Measurements from ENCODE around the gene CTNNA2. TPM values are rescaled to one million over a fixed set of nuclear protein-coding genes. Genes with fewer than 3 reads are reported as not detected.

Gene CTNNA2
- total RNA-seq, 1 donor from 2014 or later: 15.0 TPM

GRCh38 chr2:80340022-80340421, 827.2 kb downstream of the CTNNA2 start:
- no peaks in the 10 kb centered on the region for H3K4me1 Mint-ChIP-seq (ENCODE audit: unreplicated experiment)
- no peak for DNase-seq (ENCODE audit: extremely low spot score, unreplicated experiment)
- no peaks in the 10 kb centered on the region for H3K36me3 Mint-ChIP-seq
- no peak overlapping the region for H3K4me3 Mint-ChIP-seq
- no peak overlapping the region for H3K27ac Mint-ChIP-seq
- H3K27me3 Mint-ChIP-seq: peaks cover 2% of the 10 kb centered on the region
- no peak for TF ChIP-seq CTCF (conservative IDR thresholded peaks at IDR 0.05)
- no peaks in the 10 kb centered on the region for H3K9me3 Mint-ChIP-seq

- Mint-ChIP-seq H3K9me3 (no peaks in the 10 kb centered on the region), H3K27me3 (peaks cover 4% of the 10 kb centered on the region), H3K27ac (no peak overlapping the region), H3K4me1 (ENCODE audit: unreplicated experiment) (no peaks in the 10 kb centered on the region), H3K4me3 (no peak overlapping the region), H3K36me3 (no peaks in the 10 kb centered on the region)
- TF ChIP-seq CTCF (conservative IDR thresholded peaks at IDR 0.05): no peak
- DNase-seq (ENCODE audit: extremely low spot score, unreplicated experiment): no peak
These were observed 835.2 kb downstream of the CTNNA2 start for GRCh38 chr2:80348078-80348477.

- no peaks in the 10 kb centered on the region for H3K9me3 Mint-ChIP-seq
- H3K4me1 Mint-ChIP-seq (ENCODE audit: unreplicated experiment): no peaks in the 10 kb centered on the region
- H3K36me3 Mint-ChIP-seq: no peaks in the 10 kb centered on the region
- H3K27me3 Mint-ChIP-seq: peaks cover 6% of the 10 kb centered on the region
- DNase-seq (ENCODE audit: extremely low spot score, unreplicated experiment): no peak
- no peak overlapping the region for H3K4me3 Mint-ChIP-seq
- H3K27ac Mint-ChIP-seq: no peak overlapping the region
- no peak for TF ChIP-seq CTCF (conservative IDR thresholded peaks at IDR 0.05)
These were observed 836.1 kb downstream of the CTNNA2 start for GRCh38 chr2:80348953-80349352.

GRCh38 chr2:80351231-80351630, 838.4 kb downstream of the CTNNA2 start:
- no peaks in the 10 kb centered on the region for H3K36me3 Mint-ChIP-seq
- no peak overlapping the region for H3K4me3 Mint-ChIP-seq
- DNase-seq (ENCODE audit: extremely low spot score, unreplicated experiment): no peak

GRCh38 chr2:80354858-80355257, 842.0 kb downstream of the CTNNA2 start:
- H3K27ac Mint-ChIP-seq: no peak overlapping the region
- TF ChIP-seq CTCF (conservative IDR thresholded peaks at IDR 0.05): no peak

More at GRCh38 chr2:80351231-80351630, 838.4 kb downstream of the CTNNA2 start:
- no peak for TF ChIP-seq CTCF (conservative IDR thresholded peaks at IDR 0.05)
- H3K27ac Mint-ChIP-seq: no peak overlapping the region
- H3K4me1 Mint-ChIP-seq (ENCODE audit: unreplicated experiment): no peaks in the 10 kb centered on the region
- peaks cover 11% of the 10 kb centered on the region for H3K27me3 Mint-ChIP-seq
- H3K9me3 Mint-ChIP-seq: no peaks in the 10 kb centered on the region

GRCh38 chr2:80361904-80362303, 849.1 kb downstream of the CTNNA2 start:
- Mint-ChIP-seq H3K27me3 (peaks cover 11% of the 10 kb centered on the region), H3K27ac (no peak overlapping the region), H3K36me3 (no peaks in the 10 kb centered on the region), H3K9me3 (peaks cover 4% of the 10 kb centered on the region), H3K4me3 (no peak overlapping the region), H3K4me1 (ENCODE audit: unreplicated experiment) (peaks cover 13% of the 10 kb centered on the region)
- no peak for DNase-seq (ENCODE audit: extremely low spot score, unreplicated experiment)
- no peak for TF ChIP-seq CTCF (conservative IDR thresholded peaks at IDR 0.05)

More at GRCh38 chr2:80354858-80355257, 842.0 kb downstream of the CTNNA2 start:
- peaks cover 6% of the 10 kb centered on the region for H3K27me3 Mint-ChIP-seq
- no peaks in the 10 kb centered on the region for H3K4me1 Mint-ChIP-seq (ENCODE audit: unreplicated experiment)
- no peak overlapping the region for H3K4me3 Mint-ChIP-seq
- H3K9me3 Mint-ChIP-seq: peaks cover 4% of the 10 kb centered on the region
- H3K36me3 Mint-ChIP-seq: no peaks in the 10 kb centered on the region
- DNase-seq (ENCODE audit: extremely low spot score, unreplicated experiment): no peak
